Natural killer cell treated with Interleukin-12 subunit alpha and Interleukin-12 subunit beta and Interleukin-15 and Interleukin-18, amount 100 ng/mL, for 72 hours (primary cell): ENCODE data around the gene C1QTNF1. TPM values are rescaled to one million over a fixed set of nuclear protein-coding genes. Genes with fewer than 3 reads are reported as not detected.

ENCODE experiments used
- ATAC-seq, 2 donors: fragments of 150-1000 bp; cut with Tn5 transposase in 1 of 2; sonication (Bioruptor Pico), chemical (Tn5 transposase) in 1 of 2; 2 replicates each; pipeline ENCODE4 v1.10.0; 2021
- DNase-seq: peaks from one replicate; pipeline ENCODE4 v3.0.0; 2022; ENCODE audit warnings: low spot score
- H3K27ac Mint-ChIP-seq, 2 donors: 1 replicate in 1 of 2; 2 replicates in 1 of 2; pipeline ENCODE4 v1.8.0; 2022; ENCODE audit warnings: mixed read lengths in 2 of 2, mild to moderate bottlenecking in 1 of 2, moderate library complexity in 1 of 2
- H3K27me3 Mint-ChIP-seq, 2 donors: 1 replicate in 1 of 2; 2 replicates in 1 of 2; pipeline ENCODE4 v1.8.0; 2022; ENCODE audit warnings: mixed read lengths in 2 of 2
- H3K36me3 Mint-ChIP-seq: one replicate; pipeline ENCODE4 v1.8.0; 2022; ENCODE audit warnings: mixed read lengths
- H3K4me1 Mint-ChIP-seq, 2 donors: 1 replicate in 1 of 2; 2 replicates in 1 of 2; pipeline ENCODE4 v1.8.0; 2022; ENCODE audit warnings: low read depth in 2 of 2, mixed read lengths in 2 of 2, mild to moderate bottlenecking in 1 of 2
- H3K4me3 Mint-ChIP-seq: one replicate; pipeline ENCODE4 v1.8.0; 2022; ENCODE audit warnings: mixed read lengths
- H3K9me3 Mint-ChIP-seq: 2 replicates; pipeline ENCODE4 v1.8.0; 2022; ENCODE audit warnings: mixed read lengths
- total RNA-seq, 2 donors: library from RNA; stranded (reverse); gene quantifications; one replicate each; pipeline ENCODE4 v1.2.3, GENCODE V29; 2022

Gene C1QTNF1
- total RNA-seq, 2 donors from 2014 or later = not detected

- Mint-ChIP-seq H3K4me1 (peaks cover 3% of the 10 kb centered on the region in 2 donors), H3K27me3 (peaks cover 9 to 11% of the 10 kb centered on the region in 2 donors), H3K4me3 (no peak overlapping the region)
Measured at GRCh38 chr17:79047923-79048825, 24.2 kb downstream of the C1QTNF1 start.

GRCh38 chr17:79048826-79049755, 25.1 kb downstream of the C1QTNF1 start:
- Mint-ChIP-seq H3K9me3 (no peaks in the 10 kb centered on the region), H3K4me1 (peaks cover 0 to 3% of the 10 kb centered on the region in 2 donors), H3K27me3 (peaks cover 6 to 11% of the 10 kb centered on the region in 2 donors), H3K4me3 (no peak overlapping the region), H3K36me3 (peaks cover 7% of the 10 kb centered on the region), H3K27ac (no peak overlapping the region)
- DNase-seq (peak; percentile 35), ATAC-seq (no peak)

More at GRCh38 chr17:79047923-79048825, 24.2 kb downstream of the C1QTNF1 start:
- no peak overlapping the region for H3K27ac Mint-ChIP-seq
- H3K36me3 Mint-ChIP-seq = no peaks in the 10 kb centered on the region
- H3K9me3 Mint-ChIP-seq = no peaks in the 10 kb centered on the region
- DNase-seq (peak; percentile 28), ATAC-seq (no peak)

GRCh38 chr17:79049821-79050220, 25.9 kb downstream of the C1QTNF1 start:
- H3K4me1 Mint-ChIP-seq = peaks cover 0 to 3% of the 10 kb centered on the region in 2 donors
- no peak overlapping the region for H3K4me3 Mint-ChIP-seq
- peak; percentile 22 for DNase-seq
- peaks cover 6 to 9% of the 10 kb centered on the region in 2 donors for H3K27me3 Mint-ChIP-seq
- no peaks in the 10 kb centered on the region for H3K9me3 Mint-ChIP-seq
- no peak overlapping the region for H3K27ac Mint-ChIP-seq
- peaks cover 11% of the 10 kb centered on the region for H3K36me3 Mint-ChIP-seq
- no peak for ATAC-seq

DNA sequence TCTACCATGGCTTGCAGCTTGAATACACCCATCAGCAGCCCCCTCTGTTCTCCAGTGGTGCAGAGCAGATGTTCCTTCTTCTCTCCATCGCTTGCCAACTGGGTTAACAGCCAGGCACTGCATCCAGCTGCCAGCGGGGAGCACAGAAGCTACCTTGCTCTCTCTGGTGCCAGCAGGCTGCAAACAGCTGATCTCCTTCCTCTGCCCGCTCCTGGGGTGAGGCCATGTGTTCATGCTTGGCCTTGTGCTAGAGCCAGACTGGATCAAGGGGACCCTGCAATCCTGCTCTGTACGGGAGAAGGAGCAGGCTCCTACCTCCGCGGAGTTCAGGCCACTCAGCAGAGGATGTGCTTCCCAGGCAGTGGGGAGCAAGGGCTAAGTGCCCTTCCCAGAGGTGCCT, 26.6 kb downstream of the C1QTNF1 start:
- peak; percentile 18 for DNase-seq
- ATAC-seq = no peak
- Mint-ChIP-seq H3K9me3 (no peaks in the 10 kb centered on the region), H3K4me3 (no peak overlapping the region), H3K36me3 (peaks cover 11% of the 10 kb centered on the region), H3K4me1 (no peaks in the 10 kb centered on the region), H3K27ac (no peak overlapping the region), H3K27me3 (peaks cover 4 to 6% of the 10 kb centered on the region in 2 donors)

GRCh38 chr17:79051306-79051705, 27.3 kb downstream of the C1QTNF1 start:
- no peak for ATAC-seq
- no peak overlapping the region for H3K27ac Mint-ChIP-seq
- peaks cover 11% of the 10 kb centered on the region for H3K36me3 Mint-ChIP-seq
- peaks cover 0 to 1% of the 10 kb centered on the region in 2 donors for H3K4me1 Mint-ChIP-seq
- no peaks in the 10 kb centered on the region for H3K9me3 Mint-ChIP-seq
- DNase-seq = peak; percentile 31
- no peak overlapping the region for H3K4me3 Mint-ChIP-seq
- peaks cover 4 to 6% of the 10 kb centered on the region in 2 donors for H3K27me3 Mint-ChIP-seq

DNA sequence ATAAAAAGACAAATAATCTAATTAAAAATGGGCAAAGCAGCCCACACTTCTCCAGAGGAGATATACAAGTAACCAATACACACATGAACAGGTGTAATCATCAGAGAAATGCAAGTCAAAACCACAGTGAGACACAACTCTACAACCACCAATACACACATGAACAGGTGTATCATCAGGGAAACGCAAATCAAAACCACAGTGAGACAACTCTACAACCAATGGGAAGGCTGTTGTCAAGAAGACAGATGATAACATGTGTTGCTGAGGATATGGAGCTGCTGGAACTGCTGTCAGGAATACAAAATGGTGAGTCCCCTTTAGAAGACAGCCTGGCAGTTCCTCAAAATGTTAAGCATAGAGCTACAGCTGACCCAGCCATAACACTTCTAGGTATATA, 28.2 kb downstream of the C1QTNF1 start:
- Mint-ChIP-seq H3K9me3 (no peaks in the 10 kb centered on the region), H3K27ac (no peak overlapping the region), H3K36me3 (peaks cover 11% of the 10 kb centered on the region), H3K4me3 (no peak overlapping the region), H3K4me1 (peaks cover 0 to 2% of the 10 kb centered on the region in 2 donors), H3K27me3 (peaks cover 4 to 6% of the 10 kb centered on the region in 2 donors)
- DNase-seq (no peak), ATAC-seq (no peak)

DNA sequence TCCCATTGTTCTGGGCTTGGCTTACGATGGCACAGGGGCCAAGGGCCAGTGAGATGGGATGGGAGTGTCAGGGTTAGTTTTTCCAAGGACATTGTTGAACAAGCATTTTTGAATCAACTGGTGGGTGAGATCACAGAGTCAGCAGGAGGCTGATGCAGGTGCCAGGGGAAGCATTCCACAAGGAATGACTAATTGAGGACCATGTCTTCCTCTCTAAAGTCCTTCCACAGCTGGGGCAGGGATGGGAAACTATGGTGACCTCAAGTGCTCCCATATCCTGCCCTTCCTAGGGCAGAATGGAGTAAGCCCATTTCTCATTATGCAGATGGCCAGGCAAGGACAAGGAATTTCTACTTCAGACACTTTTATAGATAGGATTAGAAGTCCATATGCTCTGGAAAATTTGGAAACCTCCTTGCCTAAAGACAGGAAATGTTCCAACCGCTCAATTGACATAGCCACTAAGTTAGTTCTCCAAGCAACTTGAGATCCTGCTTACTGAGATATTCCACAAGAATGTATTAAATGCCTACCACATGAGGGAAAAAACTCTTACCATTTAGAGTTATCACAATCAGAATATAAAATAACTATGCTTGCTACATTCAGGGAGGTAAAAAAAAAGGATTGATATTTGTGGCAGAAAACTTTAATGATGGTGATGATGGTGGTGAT, 29.4 kb downstream of the C1QTNF1 start:
- Mint-ChIP-seq H3K27ac (no peak overlapping the region), H3K4me3 (no peak overlapping the region), H3K36me3 (peaks cover 11% of the 10 kb centered on the region), H3K4me1 (peaks cover 9 to 11% of the 10 kb centered on the region in 2 donors), H3K9me3 (no peaks in the 10 kb centered on the region), H3K27me3 (peaks cover 4 to 6% of the 10 kb centered on the region in 2 donors)
- no peak for ATAC-seq
- DNase-seq = peak; percentile 51

DNA sequence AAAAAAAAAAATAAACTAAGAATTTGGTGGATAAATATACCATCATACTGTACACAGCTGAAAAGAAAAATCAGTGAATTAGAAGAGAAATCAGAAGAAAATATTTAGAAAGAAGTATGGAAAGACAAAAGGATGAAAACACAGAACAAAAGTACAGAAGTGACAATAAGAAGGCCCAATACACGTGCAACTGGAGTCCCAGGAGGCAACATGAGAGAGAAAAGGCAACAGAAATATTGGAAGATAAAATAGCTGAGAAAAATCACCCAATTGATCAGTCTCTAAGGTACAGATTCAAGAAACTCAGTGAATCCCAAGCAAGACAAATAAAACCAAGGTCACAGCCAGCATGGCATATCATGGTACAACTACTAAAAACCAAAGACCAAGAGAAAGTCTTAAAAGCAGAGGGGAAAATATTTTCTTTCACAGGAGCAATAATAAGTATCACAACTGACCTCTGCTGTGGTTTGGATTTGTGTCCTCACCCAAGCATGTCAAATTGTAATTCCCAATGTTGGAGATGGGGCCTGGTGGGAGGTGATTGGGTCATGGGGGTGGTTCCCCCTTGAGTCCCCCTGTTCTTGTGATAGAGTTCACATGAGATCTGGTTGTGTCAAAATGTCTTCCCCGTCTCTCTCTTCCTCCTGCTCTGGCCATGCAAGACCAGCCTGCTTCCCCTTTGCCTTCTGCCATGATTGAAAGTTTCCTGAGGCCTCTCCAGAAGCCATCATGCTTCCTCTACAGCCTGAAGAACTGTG, 30.4 kb downstream of the C1QTNF1 start:
- Mint-ChIP-seq H3K36me3 (peaks cover 11% of the 10 kb centered on the region), H3K27me3 (peaks cover 4 to 6% of the 10 kb centered on the region in 2 donors), H3K4me3 (no peak overlapping the region), H3K4me1 (peaks cover 15 to 16% of the 10 kb centered on the region in 2 donors), H3K27ac (no peak overlapping the region), H3K9me3 (no peaks in the 10 kb centered on the region)
- ATAC-seq (no peak), DNase-seq (no peak)

GRCh38 chr17:79055197-79055596, 31.2 kb downstream of the C1QTNF1 start:
- peaks cover 11% of the 10 kb centered on the region for H3K36me3 Mint-ChIP-seq
- ATAC-seq = no peak
- DNase-seq = no peak
- peaks cover 15 to 16% of the 10 kb centered on the region in 2 donors for H3K4me1 Mint-ChIP-seq
- H3K27me3 Mint-ChIP-seq = peaks cover 3 to 6% of the 10 kb centered on the region in 2 donors
- H3K4me3 Mint-ChIP-seq = no peak overlapping the region
- H3K9me3 Mint-ChIP-seq = no peaks in the 10 kb centered on the region
- H3K27ac Mint-ChIP-seq = no peak overlapping the region

GRCh38 chr17:79057737-79058385, 33.9 kb downstream of the C1QTNF1 start:
- peak overlapping the region; percentile 61 for H3K4me3 Mint-ChIP-seq
- peak overlapping the region; percentile 71 to 76 for H3K27ac Mint-ChIP-seq
- peak; percentile 56 for DNase-seq
- ATAC-seq = peak; percentile 82 to 86
- peaks cover 15 to 16% of the 10 kb centered on the region in 2 donors for H3K4me1 Mint-ChIP-seq
- no peaks in the 10 kb centered on the region for H3K27me3 Mint-ChIP-seq
- H3K9me3 Mint-ChIP-seq = no peaks in the 10 kb centered on the region
- peaks cover 11% of the 10 kb centered on the region for H3K36me3 Mint-ChIP-seq

DNA sequence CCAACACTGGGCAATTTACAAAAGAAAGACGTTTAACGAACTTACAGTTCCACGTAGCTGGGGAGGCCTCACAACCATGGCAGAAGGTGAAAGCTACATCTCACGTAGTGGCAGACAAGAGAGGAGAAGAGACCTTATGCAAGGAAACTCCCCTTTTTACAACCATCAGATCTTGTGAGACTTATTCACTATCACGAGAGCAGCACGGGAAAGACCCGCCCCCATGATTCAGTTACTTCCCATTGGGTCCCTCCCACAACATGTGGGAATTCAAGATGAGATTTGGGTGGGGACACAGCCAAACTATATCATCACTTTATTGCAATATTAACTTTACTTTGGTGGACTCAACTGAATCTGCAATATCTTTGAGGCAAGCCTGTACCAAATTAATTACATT, 38.7 kb downstream of the C1QTNF1 start:
- DNase-seq = peak; percentile 6
- ATAC-seq = no peak
- Mint-ChIP-seq H3K36me3 (no peaks in the 10 kb centered on the region), H3K4me1 (peaks cover 13 to 18% of the 10 kb centered on the region in 2 donors), H3K27me3 (peaks cover 0 to 3% of the 10 kb centered on the region in 2 donors), H3K27ac (no peak overlapping the region), H3K9me3 (no peaks in the 10 kb centered on the region), H3K4me3 (no peak overlapping the region)

DNA sequence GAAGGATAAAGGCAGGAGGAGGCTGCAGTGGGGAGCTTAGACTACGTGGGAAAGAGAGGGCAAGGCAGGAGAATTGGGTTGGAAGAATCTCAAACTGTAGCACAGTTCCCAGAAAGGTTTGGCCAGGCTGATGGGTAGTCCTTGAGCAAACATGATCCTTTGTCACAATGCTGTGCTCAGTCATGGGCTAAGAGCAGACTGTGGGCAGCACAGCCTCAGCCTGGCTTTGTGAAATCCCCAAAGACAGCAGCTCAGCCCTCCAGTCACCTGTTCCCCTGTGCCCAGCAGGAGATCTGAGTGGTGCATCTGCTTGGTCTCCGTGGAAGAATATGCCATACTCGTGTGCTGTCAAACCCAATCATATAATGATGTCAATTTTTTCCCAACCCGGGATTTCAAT, 40.1 kb downstream of the C1QTNF1 start:
- Mint-ChIP-seq H3K27me3 (peaks cover 0 to 3% of the 10 kb centered on the region in 2 donors), H3K36me3 (no peaks in the 10 kb centered on the region), H3K4me1 (peaks cover 3 to 5% of the 10 kb centered on the region in 2 donors), H3K27ac (peak overlapping the region in 1 of 2 donors; percentile 37), H3K9me3 (no peaks in the 10 kb centered on the region), H3K4me3 (no peak overlapping the region)
- ATAC-seq (no peak), DNase-seq (no peak)
